IMR-90 (cell line): ENCODE measurements around the gene RBM28. TPM values are rescaled to one million over a fixed set of nuclear protein-coding genes. Genes with fewer than 3 reads are reported as not detected.

Experiments
- ATAC-seq: fragments of 200-7000 bp; cut with Tn5 transposase; 2 replicates; pipeline ENCODE4 v1.9.1; 2020; ENCODE audit warnings: low read depth, mild to moderate bottlenecking, moderate library complexity
- BruUV-seq: library from RNA; stranded (reverse); fragments of 400-500 nt; replicated peaks from 2 replicates; lab custom pipeline; 2021; lab: Mats Ljungman, UMichigan
- CTCF ChIA-PET: fragments of 300-600 bp; formaldehyde crosslinking; extraction: SDS; loops from one replicate; lab custom pipeline; 2021; ENCODE audit warnings: antibody characterized with exemption; lab: Yijun Ruan, JAX
- POLR2A ChIA-PET: fragments of 300-600 bp; sonication (Branson Sonifier 250); formaldehyde crosslinking; loops from one replicate; lab custom pipeline; 2022; ENCODE audit warnings: antibody characterized with exemption; ENCODE audit not compliant: unreplicated experiment; lab: Charles Lee
- DNase-seq: peaks from one replicate; pipeline ENCODE4 v3.0.0; 2013
- H2AFZ ChIP-seq: replicated peaks from 2 replicates; pipeline ENCODE3; 2013; ENCODE audit warnings: low read length, mild to moderate bottlenecking; ENCODE audit not compliant: poor library complexity
- H2AK5ac ChIP-seq: 2 replicates; pipeline ENCODE4 v1.6.1; 2013; ENCODE audit warnings: low read depth, low read length, inconsistent platforms
- H2AK9ac ChIP-seq: replicated peaks from 2 replicates; pipeline ENCODE3; 2013; ENCODE audit warnings: mild to moderate bottlenecking, low read depth, low read length, moderate library complexity; ENCODE audit not compliant: poor library complexity
- H2BK120ac ChIP-seq: 2 replicates; pipeline ENCODE4 v1.6.1; 2013; ENCODE audit warnings: low read depth, low read length, inconsistent platforms
- H2BK15ac ChIP-seq: 3 replicates; pipeline ENCODE4 v1.6.1; 2013; ENCODE audit warnings: low read depth, low read length, inconsistent platforms
- H2BK20ac ChIP-seq: 2 replicates; pipeline ENCODE4 v1.6.1; 2013; ENCODE audit warnings: low read depth, mild to moderate bottlenecking, inconsistent platforms, low read length, moderate library complexity
- H2BK5ac ChIP-seq: 2 replicates; pipeline ENCODE4 v1.6.1; 2013; ENCODE audit warnings: mild to moderate bottlenecking, low read depth, low read length, inconsistent platforms; ENCODE audit not compliant: poor library complexity, severe bottlenecking
- H3K14ac ChIP-seq: replicated peaks from 2 replicates; pipeline ENCODE4 v1.6.1; 2013; ENCODE audit warnings: low read depth, low read length, inconsistent platforms
- H3K18ac ChIP-seq: 2 replicates; pipeline ENCODE4 v1.6.1; 2013; ENCODE audit warnings: low read depth, low read length, control low read depth
- H3K23ac ChIP-seq: 2 replicates; pipeline ENCODE4 v1.6.1; 2013; ENCODE audit warnings: low read depth, low read length, inconsistent platforms
- H3K27ac ChIP-seq: 2 replicates; pipeline ENCODE4 v1.5.1; 2013; ENCODE audit warnings: mild to moderate bottlenecking, control low read depth, low read length; ENCODE audit not compliant: insufficient read depth
- H3K27me3 ChIP-seq: 2 replicates; pipeline ENCODE4 v1.6.1; 2013; ENCODE audit warnings: low read length; ENCODE audit not compliant: control insufficient read depth, insufficient read depth
- H3K36me3 ChIP-seq: 2 replicates; pipeline ENCODE4 v1.6.1; 2013; ENCODE audit warnings: low read length, mixed read lengths; ENCODE audit not compliant: control insufficient read depth, insufficient read depth
- H3K4ac ChIP-seq: 2 replicates; pipeline ENCODE4 v1.6.1; 2013; ENCODE audit warnings: low read depth, low read length, inconsistent platforms
- H3K4me1 ChIP-seq: 2 replicates; pipeline ENCODE4 v1.6.1; 2013; ENCODE audit warnings: low read length, mixed read lengths; ENCODE audit not compliant: control insufficient read depth, insufficient read depth
- H3K4me2 ChIP-seq: 2 replicates; pipeline ENCODE4 v1.6.1; 2013; ENCODE audit warnings: low read depth, mild to moderate bottlenecking, control low read depth, low read length, moderate library complexity
- H3K4me3 ChIP-seq: 2 replicates; pipeline ENCODE4 v1.5.1; 2013; ENCODE audit warnings: low read depth, mild to moderate bottlenecking, control low read depth, low read length, moderate library complexity; ENCODE audit not compliant: insufficient read depth
- H3K56ac ChIP-seq: 2 replicates; pipeline ENCODE4 v1.6.1; 2013; ENCODE audit warnings: low read length, inconsistent platforms; ENCODE audit not compliant: insufficient read depth; ENCODE audit errors: extremely low read depth
- H3K79me1 ChIP-seq, 2 experiments: 2 replicates each; pipeline ENCODE4 v1.6.1; 2013; ENCODE audit warnings: low read length in 2 of 2, inconsistent platforms in 1 of 2, low read depth in 1 of 2
- H3K9ac ChIP-seq: 2 replicates; pipeline ENCODE4 v1.6.1; 2013; ENCODE audit warnings: low read depth, low read length, control low read depth
- H3K9me1 ChIP-seq: 2 replicates; pipeline ENCODE4 v1.6.1; 2013; ENCODE audit warnings: low read length, inconsistent platforms; ENCODE audit not compliant: insufficient read depth
- H3K9me3 ChIP-seq: 2 replicates; pipeline ENCODE4 v1.6.1; 2013; ENCODE audit warnings: low read length; ENCODE audit not compliant: control insufficient read depth, insufficient read depth
- H4K20me1 ChIP-seq: 2 replicates; pipeline ENCODE4 v1.6.1; 2013; ENCODE audit warnings: low read length, inconsistent platforms; ENCODE audit not compliant: insufficient read depth
- H4K5ac ChIP-seq: 2 replicates; pipeline ENCODE4 v1.6.1; 2013; ENCODE audit warnings: mild to moderate bottlenecking, low read depth, low read length, control low read depth
- H4K8ac ChIP-seq, 2 experiments: 2 replicates each; pipeline ENCODE4 v1.6.1; 2013; ENCODE audit warnings: low read depth in 2 of 2, low read length in 2 of 2, control low read depth in 1 of 2, inconsistent platforms in 1 of 2
- H4K91ac ChIP-seq: 2 replicates; pipeline ENCODE4 v1.6.1; 2013; ENCODE audit warnings: low read depth, low read length, inconsistent platforms; ENCODE audit not compliant: insufficient read depth
- POLR2A ChIP-seq: IDR thresholded peaks from 2 replicates; pipeline ENCODE4 v1.6.1; 2012; ENCODE audit warnings: mild to moderate bottlenecking, low read depth, low read length
- WGBS, 2 experiments: methylation state at CpG; one replicate each; pipeline versions ENCODE4 v1.1.5 to v1.1.7; 2013; ENCODE audit warnings: missing lambda C conversion rate in 2 of 2; ENCODE audit not compliant: insufficient read length in 1 of 2; ENCODE audit errors: extremely low coverage in 2 of 2; 5-methylcytosine and 5-hydroxymethylcytosine counted together
- dilution Hi-C: fragments of 300-500 bp; cut with HindIII; formaldehyde crosslinking; loops from one replicate; pipeline ENCODE4 v1.14.3; 2018; ENCODE audit warnings: low sequenced_read_pairs; ENCODE audit not compliant: unreplicated experiment
- in situ Hi-C: fragments of 300-500 bp; cut with MboI; formaldehyde crosslinking; loops from 3 replicates; pipeline ENCODE4 v1.14.3; 2019; ENCODE audit warnings: low sequenced_read_pairs, inconsistent platforms, mixed read lengths
- intact Hi-C: fragments of 100-400 bp; cut with micrococcal nuclease; formaldehyde crosslinking; loops from 2 replicates; pipeline ENCODE4 v1.10.0; 2022
- polyA plus RNA-seq, 3 experiments: library from polyadenylated mRNA; depleted of rRNA; stranded (reverse); fragments of >200 nt; gene quantifications; 2 replicates each; pipeline ENCODE4 v1.2.3, GENCODE V29; 2012; ENCODE audit warnings: low replicate concordance in 1 of 3
- total RNA-seq: library from RNA; depleted of rRNA; stranded (reverse); fragments of >200 nt; gene quantifications from 2 replicates; pipeline ENCODE4 v1.2.3, GENCODE V29; 2012

RBM28 gene
- total and polyA plus RNA-seq, 2 of the 4 experiments (the other 2 are of a cell fraction): 12.4 to 20.4 TPM

DNA sequence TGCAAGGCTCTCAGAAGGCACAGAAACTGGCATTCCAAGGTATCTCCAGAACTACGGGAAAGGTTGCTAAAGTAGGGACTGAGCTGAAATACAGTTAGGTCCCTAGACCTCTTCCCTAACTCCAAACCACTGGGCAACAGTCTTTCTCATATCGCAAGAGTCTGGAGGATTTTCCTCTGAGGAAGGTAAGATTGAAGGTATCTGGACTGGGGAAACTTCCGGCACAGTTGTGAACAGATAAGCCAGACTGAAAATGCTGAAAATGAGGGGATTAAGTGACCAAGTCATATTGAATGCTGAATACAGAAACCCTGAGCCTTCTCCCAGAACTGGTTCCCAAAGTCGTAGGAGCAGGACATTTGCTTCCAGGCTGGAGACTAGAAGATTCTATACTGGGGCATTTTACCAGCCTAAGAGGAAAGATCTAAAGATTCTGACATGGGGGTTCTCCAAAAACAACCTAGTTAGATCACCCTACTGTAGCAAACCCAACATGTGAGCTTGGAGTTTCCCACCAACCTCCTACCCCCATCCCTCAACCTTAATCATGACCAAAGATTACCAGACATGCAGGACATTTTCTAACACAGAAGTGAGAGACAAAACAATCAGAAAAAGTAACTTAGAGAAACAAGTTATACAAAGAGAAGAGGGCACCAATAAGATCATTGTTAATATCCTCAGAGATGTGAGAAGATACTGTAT lies 20.6 kb upstream of the RBM28 start:
- Histone ChIP-seq H2BK120ac (no peak overlapping the region), H3K4me3 (no peak overlapping the region), H3K27ac (no peak overlapping the region), H3K79me1 (no peaks in the 10 kb centered on the region), H2BK15ac (no peak overlapping the region), H3K23ac (no peak overlapping the region; the same call in 1 of the 2 replicates), H3K9ac (no peak overlapping the region), H2AK9ac (no peak overlapping the region), H2BK5ac (no peak overlapping the region), H2AFZ (no peak overlapping the region), H4K5ac (no peak overlapping the region), H3K56ac (no peak overlapping the region), H3K14ac (no peak overlapping the region), H3K9me1 (no peaks in the 10 kb centered on the region), H3K4ac (no peak overlapping the region), H4K91ac (no peak overlapping the region), H3K9me3 (no peaks in the 10 kb centered on the region), H3K4me2 (no peak overlapping the region), H3K4me1 (no peaks in the 10 kb centered on the region; the same call in 1 of the 2 replicates), H3K36me3 (no peaks in the 10 kb centered on the region), H4K8ac (no peak overlapping the region), H4K20me1 (0 out of 2 replicates have a peak, but pooled peaks cover 3% of the 10 kb centered on the region), H3K18ac (no peak overlapping the region), H3K27me3 (peaks cover 68% of the 10 kb centered on the region), H2AK5ac (no peak overlapping the region), H2BK20ac (no peak overlapping the region)
- in situ Hi-C loops (no loop called here), intact Hi-C loops (no loop called here), dilution Hi-C loops (no loop called here)
- no peak for ATAC-seq
- BruUV-seq: no TSS peak
- no CpG with 5 or more reads among the region's 4 CpGs for WGBS, 2 experiments
- no peak for DNase-seq
- ChIA-PET POLR2A (no interaction called here), CTCF (no interaction called here)
- TF ChIP-seq POLR2A: no peak
